SHP77 treated with DMSO at 0.1 percent for 48 hours (cell line): ENCODE data around the gene GPRC5C.

Experiments used
- DNase-seq: peaks from one replicate; lab custom pipeline; 2025; lab: John Stamatoyannopoulos, UW

GPRC5C gene

DNA sequence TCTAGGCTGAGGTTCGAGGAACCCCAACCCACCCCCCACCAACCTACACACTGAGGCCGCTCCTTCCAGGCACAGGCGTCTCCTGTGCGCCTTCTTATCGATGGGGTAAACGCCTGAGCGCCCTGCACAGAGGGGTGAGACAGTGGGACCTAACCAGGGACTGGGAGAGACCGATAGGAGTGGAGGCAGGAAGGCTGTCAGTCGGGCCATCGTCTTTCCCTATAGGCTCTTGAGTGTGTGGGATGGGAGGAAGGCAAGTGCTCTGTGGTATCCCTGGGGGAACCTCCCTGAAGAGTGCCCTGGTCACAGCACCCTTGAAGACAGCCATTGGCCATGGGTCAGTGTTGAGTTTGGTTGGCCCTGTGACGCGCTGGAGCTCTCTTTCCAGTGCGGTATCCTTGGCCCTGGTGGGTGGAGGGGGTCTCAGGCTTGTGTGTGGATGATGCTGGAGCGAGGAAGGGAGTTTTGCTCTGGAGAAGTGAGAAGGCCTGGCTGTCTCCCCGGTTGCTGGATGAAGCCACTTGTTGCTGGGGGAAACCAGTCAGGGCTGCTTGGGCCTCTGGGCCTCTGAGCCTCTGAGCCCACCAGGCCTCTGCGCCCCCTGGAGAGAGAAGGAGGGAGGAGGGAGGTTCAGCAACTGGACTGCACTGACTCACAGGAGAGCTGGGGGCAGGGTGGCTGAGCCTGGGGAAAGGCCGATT, 1.7 kb downstream of the GPRC5C start:
- DNase-seq, result no peak

- DNase-seq, result no peak
Observed at GRCh38 chr17:74435775-74436359, 4.0 kb downstream of the GPRC5C start.

DNA sequence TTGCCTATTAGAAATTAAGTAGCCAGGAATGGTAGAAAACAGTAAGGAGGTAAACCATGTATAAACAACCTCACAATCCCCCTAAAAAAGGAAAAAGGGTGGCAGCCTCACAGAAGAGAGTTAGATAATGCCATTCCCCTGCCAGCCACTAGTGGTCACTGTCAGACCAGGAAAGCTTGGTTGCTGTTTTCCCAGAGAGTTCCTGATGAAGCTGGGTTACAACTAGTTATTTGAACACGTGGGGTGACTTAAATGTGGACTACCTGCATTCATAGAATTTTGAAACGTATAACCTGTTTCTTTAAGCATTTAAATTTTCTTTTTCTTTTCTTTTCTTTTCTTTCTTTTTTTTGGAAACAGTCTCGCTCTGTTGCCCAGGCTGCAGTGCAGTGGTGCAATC, 5.8 kb downstream of the GPRC5C start:
- DNase-seq, result no peak

DNA sequence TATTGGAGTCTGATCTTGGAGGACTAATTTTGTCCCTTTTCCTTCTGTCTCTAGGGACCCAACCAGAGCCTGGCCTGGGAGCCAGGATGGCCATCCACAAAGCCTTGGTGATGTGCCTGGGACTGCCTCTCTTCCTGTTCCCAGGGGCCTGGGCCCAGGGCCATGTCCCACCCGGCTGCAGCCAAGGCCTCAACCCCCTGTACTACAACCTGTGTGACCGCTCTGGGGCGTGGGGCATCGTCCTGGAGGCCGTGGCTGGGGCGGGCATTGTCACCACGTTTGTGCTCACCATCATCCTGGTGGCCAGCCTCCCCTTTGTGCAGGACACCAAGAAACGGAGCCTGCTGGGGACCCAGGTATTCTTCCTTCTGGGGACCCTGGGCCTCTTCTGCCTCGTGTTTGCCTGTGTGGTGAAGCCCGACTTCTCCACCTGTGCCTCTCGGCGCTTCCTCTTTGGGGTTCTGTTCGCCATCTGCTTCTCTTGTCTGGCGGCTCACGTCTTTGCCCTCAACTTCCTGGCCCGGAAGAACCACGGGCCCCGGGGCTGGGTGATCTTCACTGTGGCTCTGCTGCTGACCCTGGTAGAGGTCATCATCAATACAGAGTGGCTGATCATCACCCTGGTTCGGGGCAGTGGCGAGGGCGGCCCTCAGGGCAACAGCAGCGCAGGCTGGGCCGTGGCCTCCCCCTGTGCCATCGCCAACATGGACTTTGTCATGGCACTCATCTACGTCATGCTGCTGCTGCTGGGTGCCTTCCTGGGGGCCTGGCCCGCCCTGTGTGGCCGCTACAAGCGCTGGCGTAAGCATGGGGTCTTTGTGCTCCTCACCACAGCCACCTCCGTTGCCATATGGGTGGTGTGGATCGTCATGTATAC, 8.0 kb downstream of the GPRC5C start:
- no peak for DNase-seq

DNA sequence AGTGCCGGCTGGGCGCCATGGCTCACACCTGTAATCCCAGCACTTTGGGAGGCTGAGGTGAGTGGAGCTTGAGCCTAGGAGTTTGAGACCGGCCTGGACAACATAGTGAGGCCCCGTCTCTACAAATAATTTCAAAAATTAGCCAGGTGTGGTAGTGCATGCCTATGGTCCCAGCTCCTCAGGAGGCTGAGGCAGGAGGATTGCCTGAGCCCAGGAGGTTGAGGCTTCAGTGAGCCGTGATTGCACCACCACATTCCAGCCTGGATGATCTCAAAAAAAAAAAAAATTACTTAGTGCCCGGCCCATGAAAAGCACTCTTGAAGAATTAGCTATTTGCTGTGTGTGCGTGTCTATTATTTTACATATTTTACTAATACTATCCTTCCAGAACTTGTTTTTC, 9.6 kb downstream of the GPRC5C start:
- DNase-seq, result no peak

DNA sequence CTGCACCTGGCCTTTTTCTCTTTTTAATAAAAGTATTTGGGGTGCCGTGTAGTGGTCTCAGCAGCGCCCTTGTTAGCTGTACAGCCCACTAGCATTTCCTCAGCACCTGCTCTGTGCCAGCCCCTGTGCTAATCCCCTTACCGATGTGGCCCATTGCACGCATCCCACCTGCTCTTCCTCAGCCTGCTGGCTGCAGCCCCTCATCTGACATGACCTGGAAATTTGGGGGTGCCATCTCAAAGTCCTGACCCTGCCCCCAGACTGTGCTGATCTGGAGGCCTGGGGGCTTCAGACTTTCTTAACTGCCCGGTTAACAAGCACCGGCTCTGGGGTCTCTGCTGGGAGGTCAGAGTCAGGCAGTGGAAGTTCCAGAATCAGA, 10.4 kb downstream of the GPRC5C start:
- no peak for DNase-seq

DNA sequence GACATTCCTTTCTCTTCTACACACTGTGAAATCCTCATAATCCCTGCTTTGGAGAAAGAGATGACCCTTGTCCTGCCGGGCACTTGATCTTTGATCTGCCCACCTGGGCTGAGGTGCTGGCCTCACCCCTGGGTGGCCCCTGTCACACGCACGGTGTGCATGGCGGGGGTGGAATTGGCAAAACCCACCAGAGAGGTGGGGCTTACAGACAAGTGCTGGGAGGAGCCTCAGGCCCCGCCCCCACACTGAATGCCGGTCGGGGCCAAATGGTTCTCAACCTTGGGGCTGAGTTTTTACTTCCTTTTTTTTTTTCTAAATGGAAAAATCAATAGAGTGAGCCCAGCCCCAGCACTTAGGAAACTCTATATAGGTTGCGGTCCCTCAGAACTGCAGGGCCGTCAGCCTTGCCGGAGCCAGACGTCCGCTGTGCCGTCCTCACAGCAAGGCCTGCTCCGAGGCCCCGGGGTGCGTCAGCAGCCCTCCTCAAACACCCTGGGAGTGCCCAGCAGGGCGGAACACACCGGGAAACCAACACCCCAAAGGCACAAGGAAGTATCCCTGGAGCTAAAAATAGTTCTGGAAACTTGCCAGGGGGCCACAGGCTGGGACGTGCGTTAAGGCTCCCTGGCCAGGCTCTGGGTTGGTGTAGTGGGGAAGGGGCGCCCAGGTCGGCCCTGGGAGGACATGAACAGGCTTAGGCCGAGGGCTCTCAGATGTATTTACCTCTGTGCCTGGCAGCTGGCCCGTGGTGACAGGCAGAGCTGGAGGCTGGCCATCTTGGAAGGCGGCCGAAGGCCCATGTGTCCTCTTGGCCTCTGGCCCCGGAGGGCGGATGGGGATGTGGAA, 11.0 kb downstream of the GPRC5C start:
- peak; percentile 75 for DNase-seq

DNA sequence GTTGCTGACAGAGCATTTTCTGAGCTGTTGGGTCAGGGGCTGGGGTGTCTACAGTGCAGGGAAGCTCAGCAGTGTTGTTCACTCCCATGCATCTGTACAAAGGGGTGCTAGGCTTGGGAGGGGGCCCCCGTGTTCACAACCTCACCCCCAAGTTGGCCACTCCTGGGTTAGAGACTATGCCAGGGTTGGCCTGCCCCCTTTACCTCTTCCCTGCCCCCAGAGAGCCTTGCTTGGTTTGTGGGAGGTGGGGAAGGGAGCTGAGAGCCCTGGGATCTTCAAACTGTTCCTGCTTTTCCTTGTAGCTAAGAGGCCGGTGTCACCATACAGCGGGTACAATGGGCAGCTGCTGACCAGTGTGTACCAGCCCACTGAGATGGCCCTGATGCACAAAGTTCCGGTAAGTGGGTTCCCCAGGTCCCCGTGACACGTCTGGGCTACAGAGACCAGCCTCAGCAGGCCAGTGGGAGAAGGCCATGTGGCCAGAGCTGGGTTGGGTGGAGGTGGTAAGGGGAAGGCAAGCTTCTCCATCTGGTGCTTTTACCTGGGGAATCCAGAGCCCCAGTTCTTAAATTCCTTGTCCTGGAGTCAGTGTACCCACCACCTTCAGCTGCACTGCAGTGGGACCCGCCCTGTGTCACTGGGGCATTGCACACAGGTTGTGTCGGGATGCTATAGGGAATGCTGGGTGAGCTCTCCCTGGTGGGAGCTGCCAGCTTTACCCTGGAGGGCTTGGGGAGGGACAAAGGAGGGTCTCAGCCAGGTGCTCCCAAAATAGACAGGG, 11.8 kb downstream of the GPRC5C start:
- no peak for DNase-seq

GRCh38 chr17:74444406-74444805, 12.5 kb downstream of the GPRC5C start:
- no peak for DNase-seq

GRCh38 chr17:74445158-74445557, 13.3 kb downstream of the GPRC5C start:
- no peak for DNase-seq

- DNase-seq, result no peak
Observed at GRCh38 chr17:74446551-74447500, 14.9 kb downstream of the GPRC5C start.

- DNase-seq, result no peak
Observed at GRCh38 chr17:74447628-74448159, 15.8 kb downstream of the GPRC5C start.

GRCh38 chr17:74448756-74449155, 16.9 kb downstream of the GPRC5C start:
- no peak for DNase-seq

- no peak for DNase-seq
Observed at GRCh38 chr17:74449306-74449705, 17.4 kb downstream of the GPRC5C start.

GRCh38 chr17:74449773-74450172, 17.9 kb downstream of the GPRC5C start:
- no peak for DNase-seq

- no peak for DNase-seq
Observed at GRCh38 chr17:74450231-74450630, 18.3 kb downstream of the GPRC5C start.

GRCh38 chr17:74450925-74451403, 19.1 kb downstream of the GPRC5C start:
- DNase-seq, result no peak

GRCh38 chr17:74451557-74451956, 19.7 kb downstream of the GPRC5C start:
- no peak for DNase-seq

- DNase-seq, result peak; percentile 69
Observed at GRCh38 chr17:74452033-74452840, 20.3 kb downstream of the GPRC5C start.
